Heart right ventricle (tissue), 16 donors: ENCODE measurements around the gene DISC1. TPM values are rescaled to one million over a fixed set of nuclear protein-coding genes. Genes with fewer than 3 reads are reported as not detected.
A peak's percentile ranks its signal among the peaks of the same experiment; 100 is the strongest.

Experiments
- ATAC-seq, 8 donors: fragments of 200-7000 bp; cut with Tn5 transposase; one replicate each; pipeline ENCODE4 v1.9.1; 2020; ENCODE audit warnings: mild to moderate bottlenecking in 8 of 8, moderate library complexity in 8 of 8, moderate number of reproducible peaks in 1 of 8
- DNase-seq, 2 donors: peaks; one replicate each; pipeline ENCODE4 v3.0.0-alpha.2; 2020
- H3K27ac ChIP-seq, 10 donors: fragments of 200-600 bp; sonication (generic) in 2 of 10; one replicate each; pipeline versions ENCODE4 v1.5.0 to v1.8.0; 2020 to 2022; ENCODE audit warnings: mild to moderate bottlenecking in 3 of 10
- H3K27me3 ChIP-seq, 7 donors: fragments of 200-600 bp; one replicate each; pipeline ENCODE4 v1.8.0; 2021 to 2022; ENCODE audit warnings: mild to moderate bottlenecking in 2 of 7
- H3K36me3 ChIP-seq, 9 donors: fragments of 200-600 bp; sonication (generic) in 1 of 9; one replicate each; pipeline versions ENCODE4 v1.5.0 to v1.8.0; 2020 to 2022; ENCODE audit warnings: mild to moderate bottlenecking in 2 of 9
- H3K4me1 ChIP-seq, 9 donors: fragments of 200-600 bp; sonication (generic) in 1 of 9; one replicate each; pipeline versions ENCODE4 v1.5.0 to v1.8.0; 2020 to 2022; ENCODE audit warnings: mild to moderate bottlenecking in 4 of 9
- H3K4me3 ChIP-seq, 10 donors: fragments of 200-600 bp; sonication (generic) in 2 of 10; one replicate each; pipeline versions ENCODE4 v1.5.0 to v1.8.0; 2020 to 2022; ENCODE audit warnings: mild to moderate bottlenecking in 7 of 10, moderate library complexity in 2 of 10
- H3K9me3 ChIP-seq, 11 donors: fragments of 200-600 bp in 10 of 11; sonication (generic) in 2 of 11; one replicate each; pipeline versions ENCODE4 v1.5.0 to v1.8.0; 2013 to 2022; ENCODE audit warnings: mild to moderate bottlenecking in 2 of 11, control low read depth in 1 of 11, moderate library complexity in 1 of 11
- CTCF ChIP-seq, 9 donors: fragments of 200-600 bp; sonication (generic) in 2 of 9; IDR thresholded peaks; one replicate each; pipeline versions ENCODE4 v1.5.0 to v1.8.0; 2021 to 2022; ENCODE audit warnings: antibody characterized with exemption in 9 of 9, mild to moderate bottlenecking in 5 of 9, moderate library complexity in 1 of 9
- WGBS, 2 donors: extraction: QIAGEN DNeasy Blood & Tissue Kit; methylation state at CpG; one replicate each; pipeline ENCODE4 v1.1.7; 2013; ENCODE audit warnings: inconsistent platforms in 1 of 2; 5-methylcytosine and 5-hydroxymethylcytosine counted together
- intact Hi-C, 10 donors: fragments of 100-400 bp; cut with DNase I; formaldehyde crosslinking; loops; one replicate each; pipeline versions ENCODE4 v1.11.1 to v1.14.2; 2022
- polyA plus RNA-seq, 2 donors: library from polyadenylated mRNA; stranded (reverse); fragments of 200-250 nt; gene quantifications; one replicate each; pipeline ENCODE4 v1.2.3, GENCODE V29; 2013
- total RNA-seq, 10 donors: library from RNA; stranded (reverse); fragmentation: NEBNext Ultra II Directional in 3 of 10; extraction: Animal tissue kit (Norgen Biotek cat#: 25700) in 3 of 10; gene quantifications; one replicate each; pipeline versions ENCODE4 v1.2.1 to v1.2.4, GENCODE V29; 2021 to 2023
- donor health status: Arrhythmogenic right ventricular cardiomyopathy.
- donor health status: ischemic (EF 13 %, LVEDD 7.1; RV severe dilation, severe dysfunction).
- donor health status: healthy with polysubstance abuse.
- donor health status: DM: no; HTN: yes; CAD: no.
- donor health status: DM: no; HTN: no; CAD: no.
- donor health status: ischemic (EF 25% LVEDD 6.9; RV normal size, moderate dysfunction).
- donor health status: ischemic (EF 25% LVEDD 5.7; RV mildly dilated, moderate dysfunction).
- donor health status: healthy.
- donor health status: DM: yes; HTN: yes; CAD: no.
- donor health status: Ischemic cardiomyopathy.
- donor health status: ischemic (EF 35%, LVEDD 5.7; RV mildly dilated, moderate dysfunction).
- donor health status: nonischemic (EF 11% LVEDD 7.7; RV severe dilation, severe dysfunction).
- donor health status: DM: yes; HTN: yes; CAD: no.
- donor health status: PGD.
- donor health status: ischemic (EF 29% LVEDD 5.4; RV normal size, mild dysfunction).
- donor health status: nonischemic (EF 23%, LVEDD 6.1; RV moderate dilation, normal function).

DISC1 gene
- total and polyA plus RNA-seq, 12 donors = 1.4 to 6.4 (median 4.0) TPM

GRCh38 chr1:231690059-231690458 lies 63.5 kb downstream of the DISC1 start:
- 58 to 66% methylated on average over 9 of the region's 9 CpGs for WGBS, 2 donors
- peaks cover 0 to 46% (median 11%) of the 10 kb centered on the region in 9 donors for H3K4me1 ChIP-seq
- H3K4me3 ChIP-seq = no peak overlapping the region
- ATAC-seq = no peak
- no peak for DNase-seq
- no peak overlapping the region for H3K27ac ChIP-seq
- peaks cover 0 to 21% (median 5%) of the 10 kb centered on the region in 11 donors for H3K9me3 ChIP-seq
- H3K27me3 ChIP-seq = no peaks in the 10 kb centered on the region
- no peak for TF ChIP-seq CTCF (IDR thresholded peaks at IDR 0.05)
- intact Hi-C loops = loop anchor here in 1 of 10 donors (10.0 kb wide), 1 partner anchor 55 kb away; no protein-coding TSS in a partner anchor
- H3K36me3 ChIP-seq = peaks cover 0 to 12% (median 0%) of the 10 kb centered on the region in 9 donors

GRCh38 chr1:231691618-231692259 lies 65.1 kb downstream of the DISC1 start:
- ATAC-seq (peak; percentile 50 to 79 (median 66)), DNase-seq (peak; percentile 21 to 51)
- peak; percentile 41 to 73 (median 63) for TF ChIP-seq CTCF (IDR thresholded peaks at IDR 0.05)
- Histone ChIP-seq H3K9me3 (peaks cover 0 to 10% (median 0%) of the 10 kb centered on the region in 11 donors), H3K27me3 (no peaks in the 10 kb centered on the region), H3K4me1 (peaks cover 0 to 54% (median 21%) of the 10 kb centered on the region in 9 donors), H3K4me3 (no peak overlapping the region), H3K27ac (no peak overlapping the region), H3K36me3 (peaks cover 0 to 12% (median 0%) of the 10 kb centered on the region in 9 donors)
- WGBS, 2 donors = 54 to 59% methylated on average over 17 of the region's 17 CpGs
- intact Hi-C loops = loop anchor here in 1 of 10 donors (10.0 kb wide), 1 partner anchor 57 kb away; no protein-coding TSS in a partner anchor

- intact Hi-C loops = loop anchor here in 1 of 10 donors (10.0 kb wide), 1 partner anchor 59 kb away; no protein-coding TSS in a partner anchor
- Histone ChIP-seq H3K27ac (no peak overlapping the region), H3K4me1 (peaks cover 0 to 54% (median 21%) of the 10 kb centered on the region in 9 donors), H3K27me3 (no peaks in the 10 kb centered on the region), H3K36me3 (peaks cover 0 to 12% (median 0%) of the 10 kb centered on the region in 9 donors), H3K4me3 (no peak overlapping the region), H3K9me3 (no peaks in the 10 kb centered on the region)
- 76 to 90% methylated on average over 18 of the region's 18 CpGs for WGBS, 2 donors
- DNase-seq (no peak), ATAC-seq (peak in 4 of 8 donors; percentile 6 to 21 (median 14))
- TF ChIP-seq CTCF (IDR thresholded peaks at IDR 0.05) = no peak
These were observed 66.9 kb downstream of the DISC1 start for GRCh38 chr1:231693361-231694074.

- H3K27ac ChIP-seq = peak overlapping the region in 2 of 10 donors; percentile 12 to 20
These were observed 67.5 kb downstream of the DISC1 start for GRCh38 chr1:231694075-231694431.

More at GRCh38 chr1:231694075-231694431, 67.5 kb downstream of the DISC1 start:
- peaks cover 0 to 54% (median 21%) of the 10 kb centered on the region in 9 donors for H3K4me1 ChIP-seq
- H3K9me3 ChIP-seq = no peaks in the 10 kb centered on the region
- H3K36me3 ChIP-seq = peaks cover 0 to 12% (median 0%) of the 10 kb centered on the region in 9 donors
- WGBS, 2 donors = 76 to 85% methylated on average over 11 of the region's 11 CpGs
- H3K27me3 ChIP-seq = no peaks in the 10 kb centered on the region
- intact Hi-C loops = loop anchor here in 1 of 10 donors (10.0 kb wide), 1 partner anchor 59 kb away; no protein-coding TSS in a partner anchor
- peak in 7 of 8 donors; percentile 34 to 67 (median 54) for ATAC-seq
- peak overlapping the region in 1 of 10 donors; percentile 8 for H3K4me3 ChIP-seq
- no peak for TF ChIP-seq CTCF (IDR thresholded peaks at IDR 0.05)
- DNase-seq = peak; percentile 13 to 53
